Right lobe of liver (tissue), 4 donors: Measurements from ENCODE around the gene DDR2.

Experiments
- CTCF ChIP-seq, 4 donors: fragments of 200-600 bp in 3 of 4; fragments of 450-650 bp in 1 of 4; IDR thresholded peaks; one replicate each; pipeline versions ENCODE4 v1.5.1 to v1.8.0; 2016 to 2022; ENCODE audit warnings: antibody characterized with exemption in 4 of 4, mild to moderate bottlenecking in 2 of 4
- POLR2A ChIP-seq: fragments of 450-650 bp; IDR thresholded peaks from one replicate; pipeline ENCODE4 v1.6.1; 2017; ENCODE audit warnings: antibody characterized with exemption, mild to moderate bottlenecking
- donor health status: DM: no; HTN: no; CAD: no.
- donor health status: DM: no; HTN: no; CAD: no.
- donor health status: DM: no; HTN: yes; CAD: no.

DNA sequence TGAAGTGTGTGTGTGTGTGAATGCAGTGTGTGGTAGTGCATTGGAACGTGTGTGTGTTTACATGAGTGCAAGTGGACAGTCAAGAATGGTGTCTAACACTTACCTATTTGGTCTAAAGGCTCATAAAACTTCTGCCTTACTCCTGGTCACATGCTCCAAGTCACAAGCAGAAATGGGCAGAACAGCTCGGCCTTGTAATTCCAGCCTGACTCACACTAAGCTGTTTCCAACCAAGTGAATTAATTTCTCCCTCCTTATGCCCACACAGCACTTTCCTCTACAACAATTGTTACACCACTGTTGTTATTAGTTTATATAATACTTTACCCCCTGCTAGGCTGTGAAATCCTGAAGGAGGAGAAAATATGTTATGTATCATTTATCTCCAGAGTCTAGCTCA is 43.8 kb downstream of the DDR2 start:
- TF ChIP-seq POLR2A (no peak), CTCF (IDR thresholded peaks at IDR 0.05) (no peak)
